GM23248 (cell line): Measurements from ENCODE around the gene TLK2.

Experiments
- EZH2 ChIP-seq: fragments of 200-600 bp; sonication (generic); IDR thresholded peaks from 2 replicates; pipeline ENCODE4 v1.6.1; 2018; ENCODE audit warnings: antibody characterized with exemption, mild to moderate bottlenecking; ENCODE audit not compliant: insufficient read depth, poor library complexity, severe bottlenecking
- EZH2phosphoT487 ChIP-seq: fragments of 200-600 bp; sonication (generic); IDR thresholded peaks from 2 replicates; pipeline ENCODE4 v1.6.1; 2018; ENCODE audit warnings: antibody characterized with exemption, moderate library complexity, mild to moderate bottlenecking, low read depth; ENCODE audit not compliant: insufficient read depth

GRCh38 chr17:62661337-62661736, 182.7 kb downstream of the TLK2 start:
- TF ChIP-seq EZH2 (no peak), EZH2phosphoT487 (no peak)
